Measurements from ENCODE around the gene FAM120B.

FAM120B gene

DNA sequence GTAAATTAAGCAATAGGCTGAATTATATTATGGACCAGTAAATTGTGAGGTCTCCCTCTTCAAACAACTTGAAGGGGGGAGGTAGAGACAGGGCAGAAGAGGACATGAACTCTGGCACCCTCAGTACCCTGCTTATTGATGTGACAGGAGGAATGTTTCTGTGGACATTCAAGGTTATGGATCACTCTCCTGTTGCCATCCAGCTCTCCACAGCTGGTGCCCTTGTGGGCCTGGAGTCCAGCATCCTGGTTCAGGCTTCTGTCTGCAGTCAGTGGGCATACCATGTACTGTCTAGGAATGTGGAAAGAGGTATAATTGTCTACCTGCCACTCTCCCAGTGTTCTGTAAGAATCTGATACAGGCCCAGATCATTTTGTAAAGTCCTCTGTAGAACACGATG is 55.6 kb downstream of the FAM120B start:
- no peak for DNase-seq

GRCh38 chr6:170363255-170363654 is 56.7 kb downstream of the FAM120B start:
- no peak for DNase-seq

- no peak for DNase-seq
These were observed 58.6 kb downstream of the FAM120B start for GRCh38 chr6:170365121-170365520.

GRCh38 chr6:170365593-170365992 is 59.0 kb downstream of the FAM120B start:
- no peak for DNase-seq

DNA sequence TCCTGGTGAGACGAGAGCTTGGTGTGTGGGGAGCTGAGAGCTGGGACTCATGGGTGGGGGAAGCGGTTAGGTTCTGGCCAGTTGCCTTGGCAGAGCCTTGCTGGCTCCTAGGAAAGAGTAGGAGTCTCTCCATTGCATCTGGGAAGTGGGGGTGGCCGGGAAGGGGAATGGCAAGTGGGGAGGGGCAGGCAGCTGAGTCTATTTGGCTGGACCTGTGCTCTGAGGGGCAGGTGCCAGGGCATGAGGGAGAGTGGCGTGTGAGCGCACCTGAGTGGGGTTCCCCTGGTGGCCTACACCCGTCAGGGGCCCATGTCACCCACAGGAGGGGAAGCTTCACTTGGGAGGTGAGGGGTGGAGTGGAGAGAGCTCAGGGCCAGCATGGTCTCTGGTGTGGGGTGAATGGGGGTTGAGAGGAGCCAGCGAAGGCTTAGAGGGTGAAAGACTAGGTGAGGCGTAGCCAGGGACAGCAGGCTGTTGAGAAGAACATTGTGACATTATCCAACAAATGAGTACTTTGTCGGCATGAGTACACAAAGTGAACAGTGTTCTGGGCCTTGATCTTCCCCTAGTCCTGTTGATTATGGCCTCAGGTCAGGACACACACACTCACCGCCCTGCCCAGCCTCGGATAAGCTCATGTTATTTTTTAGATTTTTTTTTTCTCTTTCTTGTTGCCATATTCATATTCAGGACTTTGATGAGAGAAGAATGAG is 59.8 kb downstream of the FAM120B start:
- DNase-seq: no peak

GRCh38 chr6:170367241-170367640 is 60.7 kb downstream of the FAM120B start:
- DNase-seq: no peak

DNA sequence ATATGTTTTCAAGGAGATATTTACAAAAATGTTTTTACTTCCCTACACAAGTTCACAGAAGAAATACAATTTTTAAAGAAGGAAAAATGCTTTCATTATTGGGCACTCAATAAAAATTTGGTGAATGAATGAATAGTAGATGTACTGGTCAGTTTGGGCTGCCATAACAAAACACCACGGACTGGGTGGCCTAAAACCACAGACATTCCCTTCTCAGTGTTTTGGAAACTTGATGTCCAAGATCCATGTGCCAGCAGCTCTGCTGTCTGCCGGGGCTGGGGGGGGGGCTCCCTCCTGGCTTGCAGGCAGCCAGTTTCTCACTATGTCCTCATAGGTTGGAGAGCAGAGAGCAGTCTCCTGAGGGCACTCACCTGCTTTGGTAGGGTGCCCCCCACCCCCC is 62.0 kb downstream of the FAM120B start:
- no peak for DNase-seq

- no peak for DNase-seq
These were observed 62.8 kb downstream of the FAM120B start for GRCh38 chr6:170369403-170369802.

DNA sequence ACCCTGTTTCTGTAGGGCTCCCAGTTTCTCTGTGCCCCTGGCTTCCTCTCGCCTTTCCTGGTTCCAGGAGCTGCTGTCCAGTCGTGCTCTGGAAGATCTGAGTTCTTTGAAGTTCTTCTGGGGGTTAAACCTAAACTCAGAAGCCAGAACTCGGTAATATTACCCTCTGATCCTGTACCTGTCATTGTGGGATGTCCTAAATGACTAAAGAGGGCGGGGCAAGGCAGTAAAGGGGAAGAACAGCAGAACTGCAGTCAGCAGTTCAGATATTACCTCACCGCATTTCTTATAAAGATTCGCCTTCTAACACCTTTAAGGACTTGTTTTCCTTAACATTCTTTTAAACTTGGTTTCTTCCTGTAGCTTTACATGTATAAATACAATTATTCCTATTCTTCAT is 63.9 kb downstream of the FAM120B start:
- DNase-seq: no peak

GRCh38 chr6:170371080-170371479 is 64.5 kb downstream of the FAM120B start:
- no peak for DNase-seq

- DNase-seq: no peak
These were observed 65.0 kb downstream of the FAM120B start for GRCh38 chr6:170371588-170371987.

GRCh38 chr6:170372380-170373325 is 66.1 kb downstream of the FAM120B start:
- DNase-seq: no peak

DNA sequence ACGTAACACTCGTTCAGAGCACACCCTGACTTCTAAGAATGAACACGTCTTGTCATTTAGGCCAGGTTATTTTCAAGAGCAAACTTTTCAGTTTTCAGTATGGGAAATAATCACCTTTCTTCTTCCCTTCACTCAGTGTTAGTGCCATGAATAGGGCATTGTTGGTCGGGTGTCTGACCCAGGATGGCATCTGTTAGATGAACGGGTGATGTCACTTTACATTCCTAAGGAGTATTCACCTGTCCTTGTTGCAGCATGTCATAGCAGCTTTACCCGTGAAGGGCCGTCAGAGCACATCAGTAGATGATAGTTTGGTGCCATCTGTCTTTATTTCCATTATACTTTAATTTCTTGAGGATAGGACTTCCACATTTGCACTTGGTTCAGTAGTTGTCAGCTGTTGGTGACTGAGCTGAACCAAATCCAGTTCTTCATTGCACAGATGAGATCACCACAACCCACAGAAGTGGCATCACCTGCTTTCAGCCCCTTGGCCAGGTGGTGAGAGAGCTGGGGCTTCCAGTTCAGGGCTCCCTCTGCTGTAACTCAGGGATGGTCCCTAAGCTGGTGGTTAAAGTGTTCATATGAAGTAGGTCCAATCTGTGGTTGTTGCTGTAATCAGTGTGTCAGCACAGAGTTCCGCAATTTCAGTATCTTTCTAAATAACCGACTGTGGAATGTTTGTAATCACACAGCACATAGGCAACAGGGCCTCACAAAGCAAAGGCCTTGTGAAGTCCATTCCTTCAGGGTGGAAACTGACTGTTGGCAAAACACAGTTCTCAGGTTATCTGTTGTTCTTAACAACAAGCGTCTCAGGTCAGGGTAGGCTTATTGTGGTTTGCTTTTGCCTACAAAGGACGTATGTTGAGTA is 68.2 kb downstream of the FAM120B start:
- no peak for DNase-seq

- DNase-seq: no peak
These were observed 69.1 kb downstream of the FAM120B start for GRCh38 chr6:170375661-170376060.

- no peak for DNase-seq
These were observed 70.0 kb downstream of the FAM120B start for GRCh38 chr6:170376386-170377043.

GRCh38 chr6:170378502-170378901 is 71.9 kb downstream of the FAM120B start:
- no peak for DNase-seq

- DNase-seq: no peak
These were observed 75.0 kb downstream of the FAM120B start for GRCh38 chr6:170381562-170381961.

GRCh38 chr6:170383466-170384035 is 77.0 kb downstream of the FAM120B start:
- DNase-seq: no peak

DNA sequence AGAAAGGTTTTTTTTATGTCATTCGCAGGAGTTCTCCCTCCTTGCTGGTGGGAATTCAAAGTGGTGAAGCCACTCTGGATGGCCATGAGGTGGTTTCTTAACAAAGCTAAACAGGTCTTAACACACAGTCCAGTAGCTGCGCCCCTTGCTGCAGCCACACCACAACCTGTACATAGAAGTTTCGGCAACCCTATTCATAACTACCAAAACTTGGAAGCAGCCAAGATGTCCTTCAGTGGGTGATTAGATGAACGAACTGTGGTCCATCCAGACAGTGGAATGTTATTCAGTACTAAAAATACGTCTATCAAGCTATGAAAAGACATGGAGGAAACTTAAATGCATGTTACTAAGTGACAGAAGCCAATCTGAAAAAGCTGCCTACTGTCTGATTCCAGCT is 78.9 kb downstream of the FAM120B start:
- no peak for DNase-seq

- no peak for DNase-seq
These were observed 81.6 kb downstream of the FAM120B start for GRCh38 chr6:170388113-170388512.

DNA sequence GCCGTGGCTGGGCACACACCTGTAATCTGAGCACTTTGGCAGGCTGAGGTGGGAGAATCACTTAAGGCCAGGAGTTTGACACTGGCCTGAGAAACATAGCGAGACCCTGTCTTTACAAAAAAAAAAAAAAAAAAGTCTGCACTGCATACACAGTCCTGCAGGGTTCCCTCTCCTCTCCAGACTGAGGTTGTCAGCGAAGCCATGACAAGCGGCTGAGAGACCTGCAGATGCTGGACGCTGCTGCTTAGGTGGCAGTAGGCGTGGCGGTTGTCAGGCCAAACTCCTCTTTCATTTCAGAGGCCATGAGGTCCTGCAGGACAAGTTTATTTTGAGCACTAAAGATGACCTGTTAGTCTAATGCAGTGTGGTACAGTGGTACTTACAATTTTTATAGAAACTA is 86.5 kb downstream of the FAM120B start:
- no peak for DNase-seq

DNA sequence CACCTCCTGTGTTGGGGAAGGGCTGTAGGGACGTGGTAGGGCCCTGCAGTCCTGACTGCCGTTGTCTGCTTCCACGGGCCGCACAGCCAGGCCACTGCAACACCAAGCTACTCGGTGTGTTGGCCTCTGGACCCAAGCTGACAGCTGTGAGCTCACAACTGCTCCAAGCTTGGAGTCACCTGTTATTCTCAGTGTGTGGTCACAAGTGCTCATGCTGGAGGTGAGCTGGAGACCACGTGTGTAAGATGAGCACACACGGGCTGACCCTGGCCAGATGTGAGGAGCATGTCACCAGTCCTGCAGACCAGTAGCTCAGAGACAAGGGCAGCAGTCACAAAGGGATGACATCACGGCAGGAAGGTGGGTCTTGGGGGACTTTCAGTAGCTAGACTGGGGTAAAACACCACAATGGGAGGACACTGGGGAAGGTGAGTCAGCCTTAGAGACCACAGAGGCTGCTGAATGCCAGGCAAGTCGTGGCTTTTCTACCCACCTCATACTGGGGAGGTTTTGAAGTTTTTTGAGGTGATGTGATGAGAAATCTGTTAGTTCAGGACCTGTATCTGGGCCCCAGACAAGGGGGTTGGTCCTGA is 87.3 kb downstream of the FAM120B start:
- DNase-seq: no peak

Data from activated CD4-positive, CD25-positive, alpha-beta regulatory T cell (primary cell).